Right renal pelvis (tissue), 4 donors: ENCODE results near the gene RHOH. TPM values are rescaled to one million over a fixed set of nuclear protein-coding genes. Genes with fewer than 3 reads are reported as not detected.
A peak's percentile ranks its signal among the peaks of the same experiment; 100 is the strongest.

Experiments used
- DNase-seq, 4 donors: peaks; one replicate each; pipeline ENCODE4 v3.0.0-alpha.2; 2013; ENCODE audit warnings: low read depth in 4 of 4, low spot score in 3 of 4, missing footprints in 1 of 4
- polyA plus RNA-seq, 4 donors: library from polyadenylated mRNA; unstranded; fragments of 120-200 nt; gene quantifications; one replicate each; pipeline ENCODE4 v1.2.1, GENCODE V29; 2013; ENCODE audit not compliant: insufficient read length in 4 of 4

RHOH gene
- polyA plus RNA-seq, 4 donors, result 0.28 to 0.86 (median 0.55) TPM

DNA sequence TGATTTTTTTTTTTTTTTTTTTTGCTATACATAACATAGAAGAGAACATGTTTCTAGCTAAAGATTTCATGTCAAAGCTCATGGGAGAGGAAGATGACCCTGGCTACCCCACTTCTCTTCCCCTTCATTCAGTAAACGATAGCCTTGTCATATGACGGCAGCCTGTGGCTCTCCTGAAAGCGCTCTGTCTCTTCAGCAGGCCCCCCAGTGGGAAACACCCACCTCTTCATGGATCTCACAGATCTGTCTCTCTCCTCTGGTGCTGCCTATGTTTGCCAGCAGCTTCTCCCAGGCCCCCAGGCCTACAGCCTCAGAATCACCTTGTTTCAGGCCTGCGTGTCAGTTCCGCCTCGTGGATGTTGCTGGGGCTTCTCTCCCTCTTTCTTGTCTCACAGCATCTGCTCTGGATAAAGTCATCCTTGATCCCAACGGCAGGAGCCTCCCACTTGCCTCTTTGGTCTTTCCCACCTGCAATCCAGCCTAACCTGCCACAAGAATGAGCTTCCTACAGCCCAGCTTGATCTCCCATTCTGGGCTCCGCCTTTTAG is 34.6 kb downstream of the RHOH start:
- DNase-seq, result no peak

GRCh38 chr4:40232610-40233009 is 35.8 kb downstream of the RHOH start:
- no peak for DNase-seq

DNA sequence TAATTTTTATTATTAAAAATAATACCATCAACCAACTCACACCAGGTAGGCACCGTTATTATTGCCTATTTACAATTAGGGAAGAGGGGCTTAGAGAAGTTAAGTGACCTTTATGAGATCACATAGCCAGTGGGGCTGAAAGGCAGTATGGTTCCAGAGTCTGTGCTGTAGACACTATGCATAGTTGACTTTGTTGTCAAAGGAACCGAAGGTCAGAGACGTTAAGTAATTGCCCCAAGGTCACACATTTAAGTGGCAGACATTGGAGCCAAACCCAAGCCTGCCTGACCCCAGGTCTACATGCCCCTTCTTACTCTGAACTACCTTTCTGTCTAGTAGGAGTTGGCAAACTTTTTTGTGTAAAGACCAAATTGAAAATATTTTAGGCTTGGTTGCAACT is 36.4 kb downstream of the RHOH start:
- no peak for DNase-seq

DNA sequence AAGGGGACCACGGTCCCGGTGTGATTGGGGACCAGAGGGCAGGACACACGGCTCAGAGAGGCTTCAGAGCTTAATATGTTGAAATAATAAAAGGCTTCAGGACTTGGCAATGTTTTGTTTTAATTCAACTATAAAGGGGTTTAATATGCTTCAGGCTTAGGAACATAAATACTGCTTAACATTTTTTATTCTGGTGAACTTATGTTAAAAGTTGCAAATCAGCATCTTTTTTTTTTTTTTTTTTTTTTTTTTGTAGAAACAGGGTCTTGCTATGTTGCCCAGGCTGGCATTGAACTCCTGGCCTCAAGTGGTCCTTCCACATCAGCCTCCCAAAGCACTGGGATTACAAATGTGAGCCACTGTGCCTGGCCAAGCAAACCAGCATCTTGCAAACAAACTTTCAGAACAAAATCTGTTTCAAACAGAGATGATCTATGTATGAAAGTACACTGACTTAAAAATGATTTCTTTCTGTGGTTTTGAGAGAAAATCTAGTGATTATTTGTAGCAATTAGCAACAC is 37.7 kb downstream of the RHOH start:
- no peak for DNase-seq

GRCh38 chr4:40238008-40238699 is 41.3 kb downstream of the RHOH start:
- no peak for DNase-seq

DNA sequence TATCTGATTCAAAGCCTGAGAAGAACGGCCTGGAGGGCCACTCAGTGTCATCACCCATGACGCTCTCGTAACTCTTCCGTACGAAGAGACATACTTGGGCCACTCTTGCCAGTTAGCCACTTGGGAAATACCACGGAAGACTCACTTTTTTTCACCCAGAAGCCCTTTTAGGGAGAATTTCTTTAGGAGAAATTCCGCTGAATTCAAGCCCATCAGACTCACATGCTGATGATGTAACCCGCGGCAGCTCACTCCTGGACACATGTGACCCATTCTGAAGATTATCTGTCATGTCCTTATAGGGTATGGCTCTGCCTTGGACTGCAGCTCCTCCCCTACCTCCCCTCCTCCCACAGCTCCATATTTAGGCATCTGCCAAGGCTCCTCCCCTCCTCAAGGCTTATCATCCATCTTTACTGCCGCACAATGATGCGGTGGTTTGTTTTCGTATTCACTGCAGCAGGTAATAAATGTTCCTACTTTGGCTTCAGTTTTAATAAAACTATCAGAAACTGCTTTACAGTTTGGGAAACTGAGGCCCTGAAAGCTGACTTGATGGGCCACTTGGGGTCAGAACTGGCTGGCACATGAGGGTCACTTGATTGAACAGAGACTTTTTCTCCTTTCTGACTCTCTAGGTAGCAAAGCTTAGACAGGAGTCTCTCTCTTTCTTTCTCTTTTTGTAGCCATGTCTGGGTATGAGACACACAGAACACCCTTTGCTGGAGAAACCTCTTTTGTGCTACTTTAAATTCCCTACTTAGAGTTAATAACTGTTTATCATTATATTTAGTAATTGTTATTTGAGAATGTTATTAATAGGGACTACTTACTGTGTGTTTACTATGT is 42.1 kb downstream of the RHOH start:
- no peak for DNase-seq

DNA sequence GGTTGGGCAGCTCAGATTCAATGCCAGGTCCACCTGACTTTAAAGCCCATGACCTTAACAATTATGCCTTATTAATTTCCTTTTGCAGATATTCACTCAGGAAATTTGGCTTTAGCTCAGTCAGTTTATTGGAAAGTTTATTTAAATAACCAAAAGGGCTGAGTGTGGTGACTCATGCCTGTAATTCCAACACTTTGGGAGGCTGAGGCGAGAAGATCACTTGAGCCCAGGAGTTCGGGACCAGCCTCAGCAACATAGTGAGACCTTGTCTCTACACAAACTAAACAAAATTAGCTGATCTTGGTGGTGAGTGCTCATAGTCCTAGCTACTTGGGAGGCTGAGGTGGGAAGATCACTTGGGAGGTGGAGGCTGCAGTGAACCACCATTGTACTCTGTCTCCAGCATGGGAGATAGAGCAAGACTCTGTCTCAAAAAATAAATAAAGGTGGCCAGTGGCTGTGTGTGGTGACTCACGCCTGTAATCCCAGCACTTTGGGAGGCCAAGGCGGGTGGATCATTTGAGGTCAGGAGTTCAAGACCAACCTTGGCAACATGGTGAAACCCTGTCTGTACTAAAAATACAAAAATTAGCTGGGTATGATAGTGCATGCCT is 43.3 kb downstream of the RHOH start:
- no peak for DNase-seq

DNA sequence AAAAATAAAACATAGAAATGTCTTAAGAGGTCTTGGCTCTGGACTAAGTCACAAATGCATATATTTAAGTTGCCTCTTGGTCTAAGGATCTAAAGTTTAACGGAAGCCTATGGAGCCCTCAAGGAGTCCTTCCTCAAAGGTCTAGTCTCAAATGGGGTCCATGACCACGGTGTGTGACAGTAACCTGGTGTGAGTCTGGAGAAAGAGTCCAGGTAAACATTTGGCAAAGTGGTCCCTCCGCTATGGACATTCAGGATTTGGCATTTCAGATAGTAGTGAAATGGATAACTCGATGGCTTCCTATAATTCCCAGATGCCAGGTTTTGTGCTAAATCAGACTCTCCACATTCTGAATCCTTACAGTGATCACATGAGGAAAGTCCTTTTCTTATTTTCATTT is 44.2 kb downstream of the RHOH start:
- no peak for DNase-seq

DNA sequence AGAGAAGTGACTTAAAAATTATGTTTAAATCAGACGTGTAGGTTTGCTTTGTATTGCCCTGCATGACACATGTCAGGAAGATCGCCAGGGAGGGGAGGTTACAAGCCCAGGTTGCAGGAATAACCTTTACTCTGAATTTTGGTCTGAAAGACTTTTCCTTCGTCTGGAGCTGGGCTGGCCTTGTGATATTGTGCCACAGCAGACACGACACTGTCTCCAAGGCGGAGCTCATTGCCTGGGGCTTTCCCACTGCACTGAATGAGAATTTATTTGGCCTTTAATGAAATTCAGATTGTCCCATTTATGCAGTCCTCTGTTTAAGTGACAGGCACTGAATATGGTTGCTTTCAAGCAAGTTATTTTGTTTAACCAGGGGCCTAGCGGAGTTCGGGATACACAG is 45.1 kb downstream of the RHOH start:
- DNase-seq, result no peak

DNA sequence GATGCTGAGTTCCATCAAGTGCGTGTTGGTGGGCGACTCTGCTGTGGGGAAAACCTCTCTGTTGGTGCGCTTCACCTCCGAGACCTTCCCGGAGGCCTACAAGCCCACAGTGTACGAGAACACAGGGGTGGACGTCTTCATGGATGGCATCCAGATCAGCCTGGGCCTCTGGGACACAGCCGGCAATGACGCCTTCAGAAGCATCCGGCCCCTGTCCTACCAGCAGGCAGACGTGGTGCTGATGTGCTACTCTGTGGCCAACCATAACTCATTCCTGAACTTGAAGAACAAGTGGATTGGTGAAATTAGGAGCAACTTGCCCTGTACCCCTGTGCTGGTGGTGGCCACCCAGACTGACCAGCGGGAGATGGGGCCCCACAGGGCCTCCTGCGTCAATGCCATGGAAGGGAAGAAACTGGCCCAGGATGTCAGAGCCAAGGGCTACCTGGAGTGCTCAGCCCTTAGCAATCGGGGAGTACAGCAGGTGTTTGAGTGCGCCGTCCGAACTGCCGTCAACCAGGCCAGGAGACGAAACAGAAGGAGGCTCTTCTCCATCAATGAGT is 46.6 kb downstream of the RHOH start:
- DNase-seq, result no peak

DNA sequence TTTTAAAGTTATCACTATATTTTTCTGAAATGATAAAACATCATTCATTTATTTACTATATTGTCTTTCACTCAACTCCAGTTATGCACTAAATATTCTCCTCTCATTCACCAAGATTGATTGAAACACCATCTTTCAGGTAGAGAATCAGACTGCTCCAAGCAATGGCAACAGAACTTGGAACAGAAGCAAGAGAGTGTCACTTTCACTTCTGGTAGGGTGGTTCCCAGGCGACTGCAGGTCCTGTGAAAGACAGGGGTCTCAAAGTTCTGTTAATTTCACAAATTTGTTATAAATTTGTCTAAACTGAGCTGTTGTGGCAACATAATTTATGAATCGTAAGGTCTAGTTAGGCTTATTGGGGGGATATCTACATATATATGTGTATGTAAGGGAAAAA is 47.8 kb downstream of the RHOH start:
- no peak for DNase-seq

GRCh38 chr4:40245550-40245949 is 48.7 kb downstream of the RHOH start:
- no peak for DNase-seq

DNA sequence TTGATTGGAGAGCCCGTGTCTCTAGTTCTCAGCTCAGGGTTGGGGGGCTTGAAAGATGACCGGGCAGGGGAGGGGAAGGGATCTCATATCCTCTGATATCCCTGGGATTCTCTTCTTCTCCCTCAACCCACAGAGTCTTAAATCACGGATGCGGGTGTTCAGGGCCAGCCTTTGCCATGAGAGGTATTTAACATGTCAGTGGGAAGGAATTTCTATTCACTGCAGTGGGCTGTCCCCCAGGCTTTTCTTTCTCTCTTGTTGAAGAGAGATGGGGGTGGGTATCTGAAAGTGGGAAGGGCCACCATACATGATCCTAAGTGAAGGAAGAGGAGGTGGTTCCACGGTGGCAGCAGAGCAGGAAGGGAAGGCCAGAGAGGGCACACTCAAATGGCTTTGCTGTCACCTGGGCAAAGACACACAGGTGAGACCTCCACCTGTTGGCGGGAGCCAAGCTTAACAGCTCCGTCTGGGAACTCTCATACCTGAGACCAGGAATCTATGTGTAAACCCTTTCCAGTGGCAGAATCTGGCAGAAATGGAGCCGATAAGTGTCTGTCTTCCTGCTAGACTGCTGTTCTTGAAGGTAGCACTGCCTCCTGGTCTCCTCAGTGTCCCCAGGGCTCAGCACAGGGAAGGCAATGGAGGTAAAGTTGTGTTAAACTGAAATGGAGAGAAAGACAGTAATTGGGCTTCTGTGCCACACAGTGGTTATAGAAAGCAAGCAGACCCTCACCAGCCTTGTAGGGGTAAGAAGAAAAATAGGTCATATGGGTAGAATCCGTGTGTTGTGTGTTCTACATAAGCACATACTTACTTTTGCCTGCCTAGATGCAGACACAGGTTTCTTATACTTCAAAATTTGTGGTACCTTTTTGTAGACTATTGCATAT is 49.4 kb downstream of the RHOH start:
- peak in 1 of 4 donors; percentile 13 for DNase-seq

GRCh38 chr4:40246938-40247337 is 50.1 kb downstream of the RHOH start:
- DNase-seq, result no peak

DNA sequence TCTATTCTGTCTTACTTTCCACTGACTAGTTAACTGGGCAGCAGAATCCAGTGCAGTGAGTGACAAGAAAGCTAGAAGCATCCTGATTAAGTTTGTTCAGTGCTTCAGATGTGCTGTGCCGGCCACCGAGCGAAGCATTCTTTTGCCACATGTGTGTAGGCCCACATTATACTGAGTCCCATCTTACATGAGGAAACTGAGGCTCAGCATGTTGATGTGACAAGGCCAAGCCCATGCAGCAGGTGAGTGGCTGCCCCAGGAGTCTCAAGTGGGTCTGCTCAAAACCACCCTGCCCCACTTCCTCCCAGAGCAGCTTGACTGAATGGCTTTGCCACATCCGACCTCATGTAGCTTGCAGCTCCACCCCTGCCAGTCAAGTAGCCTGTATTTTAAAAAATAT is 50.5 kb downstream of the RHOH start:
- DNase-seq, result no peak

DNA sequence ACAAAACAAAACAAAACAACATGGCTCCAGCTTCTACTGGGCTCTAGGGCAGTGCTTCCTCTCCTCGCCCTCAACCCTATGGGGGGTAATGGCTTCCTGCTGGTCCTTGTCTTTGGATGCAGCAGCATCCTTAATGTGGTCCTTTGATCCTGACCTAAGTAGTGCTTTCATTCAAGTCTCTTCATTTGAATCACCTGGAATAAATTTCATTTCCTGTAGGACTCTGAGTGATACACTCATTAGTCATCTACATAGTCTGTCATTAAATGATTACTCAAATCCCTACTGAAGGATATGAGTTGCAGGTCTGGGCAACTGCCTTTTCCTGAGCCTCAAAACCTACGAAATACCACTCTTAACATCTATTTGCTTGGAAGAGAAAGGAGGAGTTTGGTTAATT is 54.5 kb downstream of the RHOH start:
- DNase-seq, result no peak

DNA sequence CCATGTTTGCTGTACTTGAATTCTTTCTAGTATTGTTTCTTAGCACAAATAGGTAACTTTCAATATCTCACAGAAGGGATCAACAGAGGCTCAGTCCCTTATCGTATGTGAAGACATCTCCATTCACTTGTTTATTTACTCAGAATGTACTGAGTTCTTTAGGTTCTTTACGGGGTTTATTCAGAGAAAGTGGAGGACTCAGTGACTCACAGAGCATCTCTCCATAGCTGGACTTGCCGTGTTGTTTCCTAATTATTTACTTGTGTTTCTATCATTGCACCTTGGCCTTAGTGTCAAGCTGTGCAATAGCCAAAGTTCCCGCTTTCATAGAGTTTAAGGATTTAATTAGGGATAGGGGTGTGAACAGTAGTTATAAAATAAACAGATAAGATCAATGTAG is 57.1 kb downstream of the RHOH start:
- DNase-seq, result no peak

DNA sequence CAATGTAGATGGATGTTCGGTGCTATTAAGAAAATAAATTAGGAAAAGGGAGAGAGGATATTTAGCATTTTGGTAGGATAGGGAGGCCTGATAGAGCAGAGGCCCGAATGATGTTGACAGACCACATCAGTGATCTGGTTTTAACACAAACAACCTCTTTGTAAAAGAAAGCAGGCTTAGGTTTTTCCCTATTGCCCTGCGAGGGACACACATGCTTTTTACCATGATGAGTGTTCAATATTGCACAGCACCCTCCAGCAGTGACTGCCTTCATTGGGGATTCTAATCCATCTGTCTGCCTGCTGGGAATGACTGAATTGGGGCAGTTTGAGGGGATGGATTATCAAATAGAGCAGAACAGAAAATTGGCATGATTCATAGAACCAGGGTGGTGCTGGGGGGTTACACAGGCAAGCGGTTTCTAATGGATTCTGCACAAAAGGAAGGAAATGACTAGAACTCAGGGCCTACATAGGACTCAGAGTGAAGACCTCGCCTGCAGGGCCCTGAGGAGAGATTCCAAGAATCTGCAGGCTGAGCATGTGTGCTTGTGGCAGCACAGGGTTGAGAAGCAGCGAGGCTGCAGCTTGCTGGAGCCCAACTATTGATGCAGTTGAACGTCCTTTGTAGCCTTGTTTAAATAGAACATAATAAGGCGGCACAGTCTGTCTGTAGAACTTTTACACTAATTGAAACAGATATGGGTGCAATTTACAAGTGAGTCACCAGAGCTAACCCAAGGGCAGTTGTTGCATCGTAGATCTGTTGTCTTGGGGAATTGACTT is 58.0 kb downstream of the RHOH start:
- no peak for DNase-seq
